ENCODE results near the gene ELAVL4. TPM values are rescaled to one million over a fixed set of nuclear protein-coding genes. Genes with fewer than 3 reads are reported as not detected.

ELAVL4 gene
- total and polyA plus RNA-seq, 9 of the 15 experiments (the other 6 are each of a cell fraction or from before 2014, with no cell fraction given), result not detected

- TF ChIP-seq, protein P1, sequence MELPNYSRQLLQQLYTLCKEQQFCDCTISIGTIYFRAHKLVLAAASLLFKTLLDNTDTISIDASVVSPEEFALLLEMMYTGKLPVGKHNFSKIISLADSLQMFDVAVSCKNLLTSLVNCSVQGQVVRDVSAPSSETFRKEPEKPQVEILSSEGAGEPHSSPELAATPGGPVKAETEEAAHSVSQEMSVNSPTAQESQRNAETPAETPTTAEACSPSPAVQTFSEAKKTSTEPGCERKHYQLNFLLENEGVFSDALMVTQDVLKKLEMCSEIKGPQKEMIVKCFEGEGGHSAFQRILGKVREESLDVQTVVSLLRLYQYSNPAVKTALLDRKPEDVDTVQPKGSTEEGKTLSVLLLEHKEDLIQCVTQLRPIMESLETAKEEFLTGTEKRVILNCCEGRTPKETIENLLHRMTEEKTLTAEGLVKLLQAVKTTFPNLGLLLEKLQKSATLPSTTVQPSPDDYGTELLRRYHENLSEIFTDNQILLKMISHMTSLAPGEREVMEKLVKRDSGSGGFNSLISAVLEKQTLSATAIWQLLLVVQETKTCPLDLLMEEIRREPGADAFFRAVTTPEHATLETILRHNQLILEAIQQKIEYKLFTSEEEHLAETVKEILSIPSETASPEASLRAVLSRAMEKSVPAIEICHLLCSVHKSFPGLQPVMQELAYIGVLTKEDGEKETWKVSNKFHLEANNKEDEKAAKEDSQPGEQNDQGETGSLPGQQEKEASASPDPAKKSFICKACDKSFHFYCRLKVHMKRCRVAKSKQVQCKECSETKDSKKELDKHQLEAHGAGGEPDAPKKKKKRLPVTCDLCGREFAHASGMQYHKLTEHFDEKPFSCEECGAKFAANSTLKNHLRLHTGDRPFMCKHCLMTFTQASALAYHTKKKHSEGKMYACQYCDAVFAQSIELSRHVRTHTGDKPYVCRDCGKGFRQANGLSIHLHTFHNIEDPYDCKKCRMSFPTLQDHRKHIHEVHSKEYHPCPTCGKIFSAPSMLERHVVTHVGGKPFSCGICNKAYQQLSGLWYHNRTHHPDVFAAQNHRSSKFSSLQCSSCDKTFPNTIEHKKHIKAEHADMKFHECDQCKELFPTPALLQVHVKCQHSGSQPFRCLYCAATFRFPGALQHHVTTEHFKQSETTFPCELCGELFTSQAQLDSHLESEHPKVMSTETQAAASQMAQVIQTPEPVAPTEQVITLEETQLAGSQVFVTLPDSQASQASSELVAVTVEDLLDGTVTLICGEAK (IDR thresholded peaks at IDR 0.05), result no peak
- TF ChIP-seq, protein P1 (CRISPR knock-in tag; IDR thresholded peaks at IDR 0.05), result no peak
- TF ChIP-seq KLF10 (CRISPR knock-in tag; IDR thresholded peaks at IDR 0.05) (no peak), NUFIP1 (IDR thresholded peaks at IDR 0.05; ENCODE audit: partially characterized antibody) (no peak)
These were observed 18.4 kb downstream of the ELAVL4 start (continued) for GRCh38 chr1:50126927-50127715.
